HEK293 (cell line): ENCODE results near the gene PACRGL.

Experiments
- CTCF ChIP-seq: fragments of 450-650 bp; formaldehyde crosslinking; IDR thresholded peaks from 2 replicates; pipeline ENCODE4 v1.5.1; 2016; ENCODE audit warnings: missing biosample characterization, missing genetic modification characterization
- HOXA7 ChIP-seq: sonication (generic); formaldehyde crosslinking; IDR thresholded peaks from 2 replicates; pipeline ENCODE4 v1.8.1; 2022; ENCODE audit warnings: missing genetic modification reagents, borderline replicate concordance
- KLF1 ChIP-seq: fragments of 450-650 bp; formaldehyde crosslinking; IDR thresholded peaks from 2 replicates; pipeline ENCODE4 v1.5.1; 2016; ENCODE audit warnings: missing biosample characterization, missing genetic modification characterization
- ZNF121 ChIP-seq: fragments of 450-650 bp; formaldehyde crosslinking; IDR thresholded peaks from 2 replicates; pipeline ENCODE4 v1.5.1; 2016; ENCODE audit warnings: missing biosample characterization, missing genetic modification characterization
- ZNF341 ChIP-seq: fragments of 450-650 bp; formaldehyde crosslinking; IDR thresholded peaks from 2 replicates; pipeline ENCODE4; 2016; ENCODE audit warnings: low read depth, missing biosample characterization, missing genetic modification characterization
- ZNF560 ChIP-seq: fragments of 450-650 bp; formaldehyde crosslinking; IDR thresholded peaks from 2 replicates; pipeline ENCODE4 v1.5.1; 2017; ENCODE audit warnings: missing biosample characterization, missing genetic modification characterization, borderline replicate concordance
- ZNF670 ChIP-seq: fragments of 450-650 bp; formaldehyde crosslinking; IDR thresholded peaks from 2 replicates; pipeline ENCODE4 v1.5.1; 2016; ENCODE audit warnings: missing biosample characterization, missing genetic modification characterization, low read depth
- TF ChIP-seq, protein P1 (sequence below): fragments of 450-650 bp; formaldehyde crosslinking; IDR thresholded peaks from 2 replicates; pipeline ENCODE4 v1.5.1; 2016; ENCODE audit warnings: missing biosample characterization, missing genetic modification characterization
- TF ChIP-seq, protein P2 (sequence below): fragments of 450-650 bp; formaldehyde crosslinking; IDR thresholded peaks from 2 replicates; pipeline ENCODE4 v1.5.1; 2016; ENCODE audit warnings: missing biosample characterization, missing genetic modification characterization
- TF ChIP-seq, protein P3 (sequence below): fragments of 450-650 bp; formaldehyde crosslinking; IDR thresholded peaks from 2 replicates; pipeline ENCODE4 v1.5.1; 2016; ENCODE audit warnings: missing biosample characterization, missing genetic modification characterization, borderline replicate concordance

DNA sequence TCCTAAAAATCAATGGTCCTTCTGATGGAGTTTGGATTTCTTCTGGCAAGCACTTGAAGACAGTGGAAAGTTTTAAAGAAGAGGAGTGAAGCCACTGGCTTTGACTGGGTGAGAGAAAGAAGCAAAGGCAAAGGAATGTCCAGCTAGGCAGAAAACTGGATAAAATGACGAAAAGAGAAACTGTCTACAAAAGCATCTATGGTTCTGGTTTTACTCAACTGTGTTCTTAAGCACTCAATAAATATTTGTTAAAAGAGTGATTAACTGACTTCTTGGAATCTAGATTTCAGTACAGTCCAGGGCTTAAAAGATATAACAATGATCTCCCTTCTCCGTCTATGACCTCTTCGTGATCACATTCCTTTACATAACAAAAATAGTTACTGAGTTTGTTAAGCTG lies 52.4 kb downstream of the PACRGL start:
- TF ChIP-seq ZNF121, result no peak
- no peak for TF ChIP-seq ZNF670 (tag by site-specific recombination)
- TF ChIP-seq HOXA7, result no peak
- no peak for TF ChIP-seq CTCF
- TF ChIP-seq ZNF560 (tag by site-specific recombination), result no peak
- no peak for TF ChIP-seq ZNF341 (tag by site-specific recombination)
- TF ChIP-seq, protein P1, sequence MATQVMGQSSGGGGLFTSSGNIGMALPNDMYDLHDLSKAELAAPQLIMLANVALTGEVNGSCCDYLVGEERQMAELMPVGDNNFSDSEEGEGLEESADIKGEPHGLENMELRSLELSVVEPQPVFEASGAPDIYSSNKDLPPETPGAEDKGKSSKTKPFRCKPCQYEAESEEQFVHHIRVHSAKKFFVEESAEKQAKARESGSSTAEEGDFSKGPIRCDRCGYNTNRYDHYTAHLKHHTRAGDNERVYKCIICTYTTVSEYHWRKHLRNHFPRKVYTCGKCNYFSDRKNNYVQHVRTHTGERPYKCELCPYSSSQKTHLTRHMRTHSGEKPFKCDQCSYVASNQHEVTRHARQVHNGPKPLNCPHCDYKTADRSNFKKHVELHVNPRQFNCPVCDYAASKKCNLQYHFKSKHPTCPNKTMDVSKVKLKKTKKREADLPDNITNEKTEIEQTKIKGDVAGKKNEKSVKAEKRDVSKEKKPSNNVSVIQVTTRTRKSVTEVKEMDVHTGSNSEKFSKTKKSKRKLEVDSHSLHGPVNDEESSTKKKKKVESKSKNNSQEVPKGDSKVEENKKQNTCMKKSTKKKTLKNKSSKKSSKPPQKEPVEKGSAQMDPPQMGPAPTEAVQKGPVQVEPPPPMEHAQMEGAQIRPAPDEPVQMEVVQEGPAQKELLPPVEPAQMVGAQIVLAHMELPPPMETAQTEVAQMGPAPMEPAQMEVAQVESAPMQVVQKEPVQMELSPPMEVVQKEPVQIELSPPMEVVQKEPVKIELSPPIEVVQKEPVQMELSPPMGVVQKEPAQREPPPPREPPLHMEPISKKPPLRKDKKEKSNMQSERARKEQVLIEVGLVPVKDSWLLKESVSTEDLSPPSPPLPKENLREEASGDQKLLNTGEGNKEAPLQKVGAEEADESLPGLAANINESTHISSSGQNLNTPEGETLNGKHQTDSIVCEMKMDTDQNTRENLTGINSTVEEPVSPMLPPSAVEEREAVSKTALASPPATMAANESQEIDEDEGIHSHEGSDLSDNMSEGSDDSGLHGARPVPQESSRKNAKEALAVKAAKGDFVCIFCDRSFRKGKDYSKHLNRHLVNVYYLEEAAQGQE (tag by site-specific recombination), result no peak
- no peak for TF ChIP-seq KLF1 (tag by site-specific recombination)
- TF ChIP-seq, protein P2, sequence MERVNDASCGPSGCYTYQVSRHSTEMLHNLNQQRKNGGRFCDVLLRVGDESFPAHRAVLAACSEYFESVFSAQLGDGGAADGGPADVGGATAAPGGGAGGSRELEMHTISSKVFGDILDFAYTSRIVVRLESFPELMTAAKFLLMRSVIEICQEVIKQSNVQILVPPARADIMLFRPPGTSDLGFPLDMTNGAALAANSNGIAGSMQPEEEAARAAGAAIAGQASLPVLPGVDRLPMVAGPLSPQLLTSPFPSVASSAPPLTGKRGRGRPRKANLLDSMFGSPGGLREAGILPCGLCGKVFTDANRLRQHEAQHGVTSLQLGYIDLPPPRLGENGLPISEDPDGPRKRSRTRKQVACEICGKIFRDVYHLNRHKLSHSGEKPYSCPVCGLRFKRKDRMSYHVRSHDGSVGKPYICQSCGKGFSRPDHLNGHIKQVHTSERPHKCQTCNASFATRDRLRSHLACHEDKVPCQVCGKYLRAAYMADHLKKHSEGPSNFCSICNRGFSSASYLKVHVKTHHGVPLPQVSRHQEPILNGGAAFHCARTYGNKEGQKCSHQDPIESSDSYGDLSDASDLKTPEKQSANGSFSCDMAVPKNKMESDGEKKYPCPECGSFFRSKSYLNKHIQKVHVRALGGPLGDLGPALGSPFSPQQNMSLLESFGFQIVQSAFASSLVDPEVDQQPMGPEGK (tag by site-specific recombination), result no peak
- TF ChIP-seq, protein P3, sequence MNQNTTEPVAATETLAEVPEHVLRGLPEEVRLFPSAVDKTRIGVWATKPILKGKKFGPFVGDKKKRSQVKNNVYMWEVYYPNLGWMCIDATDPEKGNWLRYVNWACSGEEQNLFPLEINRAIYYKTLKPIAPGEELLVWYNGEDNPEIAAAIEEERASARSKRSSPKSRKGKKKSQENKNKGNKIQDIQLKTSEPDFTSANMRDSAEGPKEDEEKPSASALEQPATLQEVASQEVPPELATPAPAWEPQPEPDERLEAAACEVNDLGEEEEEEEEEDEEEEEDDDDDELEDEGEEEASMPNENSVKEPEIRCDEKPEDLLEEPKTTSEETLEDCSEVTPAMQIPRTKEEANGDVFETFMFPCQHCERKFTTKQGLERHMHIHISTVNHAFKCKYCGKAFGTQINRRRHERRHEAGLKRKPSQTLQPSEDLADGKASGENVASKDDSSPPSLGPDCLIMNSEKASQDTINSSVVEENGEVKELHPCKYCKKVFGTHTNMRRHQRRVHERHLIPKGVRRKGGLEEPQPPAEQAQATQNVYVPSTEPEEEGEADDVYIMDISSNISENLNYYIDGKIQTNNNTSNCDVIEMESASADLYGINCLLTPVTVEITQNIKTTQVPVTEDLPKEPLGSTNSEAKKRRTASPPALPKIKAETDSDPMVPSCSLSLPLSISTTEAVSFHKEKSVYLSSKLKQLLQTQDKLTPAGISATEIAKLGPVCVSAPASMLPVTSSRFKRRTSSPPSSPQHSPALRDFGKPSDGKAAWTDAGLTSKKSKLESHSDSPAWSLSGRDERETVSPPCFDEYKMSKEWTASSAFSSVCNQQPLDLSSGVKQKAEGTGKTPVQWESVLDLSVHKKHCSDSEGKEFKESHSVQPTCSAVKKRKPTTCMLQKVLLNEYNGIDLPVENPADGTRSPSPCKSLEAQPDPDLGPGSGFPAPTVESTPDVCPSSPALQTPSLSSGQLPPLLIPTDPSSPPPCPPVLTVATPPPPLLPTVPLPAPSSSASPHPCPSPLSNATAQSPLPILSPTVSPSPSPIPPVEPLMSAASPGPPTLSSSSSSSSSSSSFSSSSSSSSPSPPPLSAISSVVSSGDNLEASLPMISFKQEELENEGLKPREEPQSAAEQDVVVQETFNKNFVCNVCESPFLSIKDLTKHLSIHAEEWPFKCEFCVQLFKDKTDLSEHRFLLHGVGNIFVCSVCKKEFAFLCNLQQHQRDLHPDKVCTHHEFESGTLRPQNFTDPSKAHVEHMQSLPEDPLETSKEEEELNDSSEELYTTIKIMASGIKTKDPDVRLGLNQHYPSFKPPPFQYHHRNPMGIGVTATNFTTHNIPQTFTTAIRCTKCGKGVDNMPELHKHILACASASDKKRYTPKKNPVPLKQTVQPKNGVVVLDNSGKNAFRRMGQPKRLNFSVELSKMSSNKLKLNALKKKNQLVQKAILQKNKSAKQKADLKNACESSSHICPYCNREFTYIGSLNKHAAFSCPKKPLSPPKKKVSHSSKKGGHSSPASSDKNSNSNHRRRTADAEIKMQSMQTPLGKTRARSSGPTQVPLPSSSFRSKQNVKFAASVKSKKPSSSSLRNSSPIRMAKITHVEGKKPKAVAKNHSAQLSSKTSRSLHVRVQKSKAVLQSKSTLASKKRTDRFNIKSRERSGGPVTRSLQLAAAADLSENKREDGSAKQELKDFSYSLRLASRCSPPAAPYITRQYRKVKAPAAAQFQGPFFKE (tag by site-specific recombination), result no peak
